GM18951 (cell line): Measurements from ENCODE around the gene PFDN1.

Experiments
- POLR2A ChIP-seq: IDR thresholded peaks from 4 replicates; pipeline ENCODE4 v1.6.1; 2011; ENCODE audit warnings: mild to moderate bottlenecking; ENCODE audit not compliant: insufficient read length, insufficient read depth; ENCODE audit errors: extremely low read depth
- in situ Hi-C: fragments of 300-500 bp; cut with MboI; formaldehyde crosslinking; loops from one replicate; pipeline ENCODE4 v1.12.0; 2022; ENCODE audit warnings: low sequenced_read_pairs, mixed read lengths, inconsistent platforms; ENCODE audit not compliant: unreplicated experiment

The PFDN1 gene

GRCh38 chr5:140222416-140222815, 80.5 kb downstream of the PFDN1 start:
- no peak for TF ChIP-seq POLR2A
- in situ Hi-C loops, result no loop called here

GRCh38 chr5:140221697-140222223, 81.1 kb downstream of the PFDN1 start:
- TF ChIP-seq POLR2A, result no peak
- in situ Hi-C loops, result no loop called here

GRCh38 chr5:140220698-140221064, 82.2 kb downstream of the PFDN1 start:
- no peak for TF ChIP-seq POLR2A

GRCh38 chr5:140220032-140220697, 82.7 kb downstream of the PFDN1 start:
- no peak for TF ChIP-seq POLR2A

More at GRCh38 chr5:140220698-140221064, 82.2 kb downstream of the PFDN1 start:
- in situ Hi-C loops, result no loop called here

GRCh38 chr5:140219068-140219991, 83.6 kb downstream of the PFDN1 start:
- no peak for TF ChIP-seq POLR2A
- in situ Hi-C loops, result no loop called here

More at GRCh38 chr5:140220032-140220697, 82.7 kb downstream of the PFDN1 start:
- in situ Hi-C loops, result no loop called here

- in situ Hi-C loops, result no loop called here
- TF ChIP-seq POLR2A, result no peak
These were observed 85.4 kb downstream of the PFDN1 start for GRCh38 chr5:140217299-140218026.

- TF ChIP-seq POLR2A, result no peak
- in situ Hi-C loops, result no loop called here
These were observed 86.3 kb downstream of the PFDN1 start for GRCh38 chr5:140216478-140217074.

GRCh38 chr5:140215276-140215675, 87.6 kb downstream of the PFDN1 start:
- no peak for TF ChIP-seq POLR2A
- in situ Hi-C loops, result no loop called here

GRCh38 chr5:140214831-140215230, 88.1 kb downstream of the PFDN1 start:
- TF ChIP-seq POLR2A, result no peak
- in situ Hi-C loops, result no loop called here

- in situ Hi-C loops, result no loop called here
- TF ChIP-seq POLR2A, result no peak
These were observed 89.4 kb downstream of the PFDN1 start for GRCh38 chr5:140213370-140213983.

GRCh38 chr5:140208065-140208464, 94.8 kb downstream of the PFDN1 start:
- TF ChIP-seq POLR2A, result no peak

GRCh38 chr5:140207250-140207964, 95.5 kb downstream of the PFDN1 start:
- in situ Hi-C loops, result no loop called here
- TF ChIP-seq POLR2A, result no peak

More at GRCh38 chr5:140208065-140208464, 94.8 kb downstream of the PFDN1 start:
- in situ Hi-C loops, result no loop called here

GRCh38 chr5:140205952-140206351, 96.9 kb downstream of the PFDN1 start:
- TF ChIP-seq POLR2A, result no peak
- in situ Hi-C loops, result no loop called here
